GM23338 (cell line): ENCODE measurements around the gene ATXN8OS. TPM values are rescaled to one million over a fixed set of nuclear protein-coding genes. Genes with fewer than 3 reads are reported as not detected.
A peak's percentile ranks its signal among the peaks of the same experiment; 100 is the strongest.

Source experiments
- ATAC-seq: fragments of 200-7000 bp; cut with Tn5 transposase; 3 replicates; pipeline ENCODE4 v1.9.1; 2020
- DNase-seq: peaks from one replicate; pipeline ENCODE4 v3.0.0-alpha.2; 2015; ENCODE audit warnings: low spot score
- H2AFZ ChIP-seq: fragments of 200-600 bp; sonication (generic); 2 replicates; pipeline ENCODE4 v1.8.0; 2016; ENCODE audit warnings: antibody characterized with exemption, mild to moderate bottlenecking, moderate library complexity
- H3F3A ChIP-seq: fragments of 200-600 bp; sonication (generic); replicated peaks from 2 replicates; pipeline ENCODE4 v1.8.0; 2017; ENCODE audit warnings: antibody characterized with exemption, mixed run types, low read depth
- H3K27ac ChIP-seq: fragments of 200-600 bp; sonication (generic); 2 replicates; pipeline ENCODE4 v1.6.1; 2016; ENCODE audit warnings: low read depth
- H3K27me3 ChIP-seq: fragments of 200-600 bp; sonication (generic); 2 replicates; pipeline ENCODE4 v1.8.0; 2016; ENCODE audit warnings: mild to moderate bottlenecking, mixed run types, moderate library complexity; ENCODE audit not compliant: insufficient read depth
- H3K36me3 ChIP-seq: fragments of 200-600 bp; sonication (generic); 2 replicates; pipeline ENCODE4 v1.8.0; 2016; ENCODE audit warnings: mild to moderate bottlenecking; ENCODE audit not compliant: insufficient read depth
- H3K4me1 ChIP-seq: fragments of 200-600 bp; sonication (generic); 2 replicates; pipeline ENCODE4 v1.8.0; 2016; ENCODE audit warnings: mild to moderate bottlenecking, moderate library complexity; ENCODE audit not compliant: insufficient read depth
- H3K4me2 ChIP-seq: fragments of 200-600 bp; sonication (generic); 2 replicates; pipeline ENCODE4 v1.7.1; 2017; ENCODE audit warnings: mixed run types
- H3K4me3 ChIP-seq: fragments of 200-600 bp; sonication (generic); 2 replicates; pipeline ENCODE4 v1.6.1; 2016; ENCODE audit warnings: mixed run types
- H3K79me2 ChIP-seq: fragments of 200-600 bp; sonication (generic); replicated peaks from 2 replicates; pipeline ENCODE4 v1.8.0; 2017; ENCODE audit warnings: mild to moderate bottlenecking; ENCODE audit not compliant: insufficient read depth
- H3K9me2 ChIP-seq: fragments of 200-600 bp; sonication (generic); 2 replicates; pipeline ENCODE4 v1.8.0; 2017; ENCODE audit not compliant: insufficient read depth
- H4K20me1 ChIP-seq: fragments of 200-600 bp; sonication (generic); replicated peaks from 2 replicates; pipeline ENCODE4 v1.8.0; 2017; ENCODE audit warnings: mild to moderate bottlenecking; ENCODE audit not compliant: insufficient read depth
- H3K27ac Mint-ChIP-seq: 2 replicates; pipeline ENCODE4 v1.8.0; 2020; ENCODE audit warnings: inconsistent platforms, mild to moderate bottlenecking, moderate library complexity, mixed read lengths
- H3K27me3 Mint-ChIP-seq: 3 replicates; pipeline ENCODE4 v1.8.0; 2022; ENCODE audit warnings: low read depth, mild to moderate bottlenecking, moderate library complexity, mixed read lengths, inconsistent platforms; ENCODE audit not compliant: insufficient read depth, poor library complexity
- H3K36me3 Mint-ChIP-seq: 3 replicates; pipeline ENCODE4 v1.8.0; 2021; ENCODE audit warnings: low read depth, mild to moderate bottlenecking, inconsistent platforms, moderate library complexity, mixed read lengths
- H3K4me1 Mint-ChIP-seq: 3 replicates; pipeline ENCODE4 v1.8.0; 2020; ENCODE audit warnings: mild to moderate bottlenecking, inconsistent platforms, mixed read lengths
- H3K4me3 Mint-ChIP-seq: 3 replicates; pipeline ENCODE4 v1.8.0; 2021; ENCODE audit warnings: moderate library complexity, mild to moderate bottlenecking, inconsistent platforms, mixed read lengths
- H3K9me3 Mint-ChIP-seq: 3 replicates; pipeline ENCODE4 v1.8.0; 2020; ENCODE audit warnings: moderate library complexity, mild to moderate bottlenecking, inconsistent platforms, mixed read lengths
- CREB1 ChIP-seq: fragments of 250-450 bp; sonication (Bioruptor Pico); IDR thresholded peaks from 2 replicates; pipeline ENCODE4 v1.5.0; 2020; ENCODE audit warnings: low read depth, mild to moderate bottlenecking, moderate library complexity
- CTCF ChIP-seq, 2 experiments: fragments of 200-600 bp in 1 of 2; sonication (generic) in 1 of 2; conservative IDR thresholded peaks; 2 replicates each; pipeline versions ENCODE4 v1.5.1 to v1.6.1; 2016 to 2017; ENCODE audit warnings: antibody characterized with exemption in 2 of 2, low read depth in 2 of 2, mild to moderate bottlenecking in 2 of 2, moderate library complexity in 1 of 2
- ETS1 ChIP-seq: IDR thresholded peaks from 2 replicates; pipeline ENCODE4 v1.6.1; 2016; ENCODE audit warnings: antibody characterized with exemption
- EZH2 ChIP-seq: fragments of 200-600 bp; sonication (generic); IDR thresholded peaks from one replicate; pipeline ENCODE4 v1.8.0; 2017; ENCODE audit warnings: antibody characterized with exemption, mild to moderate bottlenecking, low read depth; ENCODE audit not compliant: unreplicated experiment
- JUNB ChIP-seq: IDR thresholded peaks from one replicate; pipeline ENCODE4 v1.6.1; 2016; ENCODE audit warnings: antibody characterized with exemption; ENCODE audit not compliant: unreplicated experiment
- ZNF331 ChIP-seq: fragments of 250-450 bp; sonication (Bioruptor Pico); IDR thresholded peaks from 2 replicates; pipeline ENCODE4 v1.5.0; 2020; ENCODE audit warnings: low read depth, mild to moderate bottlenecking, moderate library complexity
- ZNF462 ChIP-seq: fragments of 250-450 bp; sonication (Bioruptor Pico); IDR thresholded peaks from 2 replicates; pipeline ENCODE4 v1.5.0; 2020; ENCODE audit warnings: mild to moderate bottlenecking, moderate library complexity
- polyA plus RNA-seq: library from polyadenylated mRNA; unstranded; fragments of >200 nt; fragmentation: Nextera tagmentation; extraction: Ambion mirVana; gene quantifications from 2 replicates; pipeline ENCODE4 v1.2.1, GENCODE V29; 2016
- total RNA-seq: library from RNA; depleted of rRNA; stranded (reverse); fragments of >200 nt; shearing (Covaris generic); gene quantifications from 2 replicates; pipeline ENCODE4 v1.2.3, GENCODE V29; 2014

The ATXN8OS gene
- total and polyA plus RNA-seq, 2 experiments from 2014 or later, result not detected

- TF ChIP-seq ZNF462 (CRISPR knock-in tag), result no peak
- no peak for TF ChIP-seq CREB1
- no peak for TF ChIP-seq ZNF331 (CRISPR knock-in tag)
Observed at GRCh38 chr13:70104481-70104880, 3.1 kb upstream of the ATXN8OS start (continued).

GRCh38 chr13:70107125-70107497 lies 515 bp upstream of the ATXN8OS start:
- Histone ChIP-seq H3K79me2 (no peaks in the 10 kb centered on the region), H3F3A (no peaks in the 10 kb centered on the region), H3K4me3 (peak overlapping the region; percentile 72), H3K27me3 (peaks cover 47% of the 10 kb centered on the region), H2AFZ (peak overlapping the region; percentile 95), H3K36me3 (no peaks in the 10 kb centered on the region), H3K27ac (no peak overlapping the region), H3K4me2 (peak overlapping the region; percentile 87), H3K4me1 (no peaks in the 10 kb centered on the region), H3K9me2 (no peaks in the 10 kb centered on the region), H4K20me1 (peaks cover 3% of the 10 kb centered on the region; the same call in 1 of the 2 replicates)
- DNase-seq (no peak), ATAC-seq (peak; percentile 36)
- no peak overlapping the region for H3K27ac Mint-ChIP-seq
- no peaks in the 10 kb centered on the region for H3K9me3 Mint-ChIP-seq
- H3K36me3 Mint-ChIP-seq, result no peaks in the 10 kb centered on the region
- peak overlapping the region; percentile 75 for H3K4me3 Mint-ChIP-seq
- peaks cover 5% of the 10 kb centered on the region; the same call in 1 of the 3 replicates for H3K4me1 Mint-ChIP-seq
- H3K27me3 Mint-ChIP-seq, result peaks cover 26% of the 10 kb centered on the region
- TF ChIP-seq CTCF (conservative IDR thresholded peaks at IDR 0.05; ENCODE audit: low read depth in 2 of 2) (no peak), JUNB (no peak), ETS1 (no peak), ZNF462 (CRISPR knock-in tag) (no peak), EZH2 (peak; percentile 60)
